CD4-positive, alpha-beta T cell treated with Interferon gamma for 1 hour (primary cell): ENCODE measurements around the gene RRN3.
"Not testable (repeated sequence)": the region's sequence is repeated elsewhere in the genome, so short reads cannot be mapped to it uniquely, and the experiment has no call there.

Experiments
- DNase-seq: peaks from one replicate; pipeline ENCODE4 v3.0.0-alpha.2; 2020

Gene RRN3

GRCh38 chr16:15099366-15099909 is 5.4 kb upstream of the RRN3 start:
- not testable (repeated sequence) for DNase-seq

GRCh38 chr16:15096583-15096972 is 2.5 kb upstream of the RRN3 start:
- not testable (repeated sequence) for DNase-seq

GRCh38 chr16:15093571-15093954 is 509 bp downstream of the RRN3 start:
- DNase-seq, result not testable (repeated sequence)

GRCh38 chr16:15090663-15091269 is 3.3 kb downstream of the RRN3 start:
- not testable (repeated sequence) for DNase-seq

GRCh38 chr16:15082788-15083187 is 11.3 kb downstream of the RRN3 start:
- not testable (repeated sequence) for DNase-seq

- DNase-seq, result not testable (repeated sequence)
These were observed 13.2 kb downstream of the RRN3 start for GRCh38 chr16:15080883-15081282.

GRCh38 chr16:15076161-15076560 is 17.9 kb downstream of the RRN3 start:
- not testable (repeated sequence) for DNase-seq

GRCh38 chr16:15073101-15073500 is 21.0 kb downstream of the RRN3 start:
- no peak for DNase-seq

GRCh38 chr16:15071916-15072769 is 21.9 kb downstream of the RRN3 start:
- not testable (repeated sequence) for DNase-seq

GRCh38 chr16:15071013-15071412 is 23.1 kb downstream of the RRN3 start:
- not testable (repeated sequence) for DNase-seq

GRCh38 chr16:15066690-15067089 is 27.4 kb downstream of the RRN3 start:
- not testable (repeated sequence) for DNase-seq

- not testable (repeated sequence) for DNase-seq
These were observed 28.1 kb downstream of the RRN3 start for GRCh38 chr16:15065961-15066360.

GRCh38 chr16:15062085-15062810 is 31.8 kb downstream of the RRN3 start:
- DNase-seq, result not testable (repeated sequence)

GRCh38 chr16:15059324-15059723 is 34.7 kb downstream of the RRN3 start:
- no peak for DNase-seq

GRCh38 chr16:15057681-15058417 is 36.2 kb downstream of the RRN3 start:
- DNase-seq, result no peak

GRCh38 chr16:15055141-15056053 is 38.7 kb downstream of the RRN3 start:
- DNase-seq, result peak; percentile 76

- DNase-seq, result no peak
These were observed 39.5 kb downstream of the RRN3 start for GRCh38 chr16:15054357-15055140.

- no peak for DNase-seq
These were observed 40.2 kb downstream of the RRN3 start for GRCh38 chr16:15053904-15054303.

GRCh38 chr16:15052747-15053476 is 41.2 kb downstream of the RRN3 start:
- no peak for DNase-seq
